ENCODE results near the gene HS3ST4.
A peak's percentile ranks its signal among the peaks of the same experiment; 100 is the strongest.
"Not testable (repeated sequence)": the region's sequence is repeated elsewhere in the genome, so short reads cannot be mapped to it uniquely, and the experiment has no call there.

Gene HS3ST4

GRCh38 chr16:25730396-25730795, 38.6 kb downstream of the HS3ST4 start:
- DNase-seq: no peak

GRCh38 chr16:25734430-25735385, 42.9 kb downstream of the HS3ST4 start:
- DNase-seq: peak in 2 of 56 donors; percentile 0 to 3

GRCh38 chr16:25735645-25736044, 43.9 kb downstream of the HS3ST4 start:
- no peak for DNase-seq

- no peak for DNase-seq
These were observed 55.5 kb downstream of the HS3ST4 start for GRCh38 chr16:25747160-25747758.

GRCh38 chr16:25748092-25748654, 56.4 kb downstream of the HS3ST4 start:
- DNase-seq: no peak

- no peak for DNase-seq
These were observed 58.9 kb downstream of the HS3ST4 start for GRCh38 chr16:25750488-25751216.

GRCh38 chr16:25751230-25751835, 59.6 kb downstream of the HS3ST4 start:
- no peak for DNase-seq

GRCh38 chr16:25764466-25764865, 72.7 kb downstream of the HS3ST4 start:
- DNase-seq: no peak

GRCh38 chr16:25771216-25771615, 79.5 kb downstream of the HS3ST4 start:
- DNase-seq: no peak

- no peak for DNase-seq
These were observed 80.2 kb downstream of the HS3ST4 start for GRCh38 chr16:25771812-25772568.

GRCh38 chr16:25776214-25776613, 84.5 kb downstream of the HS3ST4 start:
- not testable (repeated sequence) for DNase-seq

- no peak for DNase-seq
These were observed 91.5 kb downstream of the HS3ST4 start for GRCh38 chr16:25783226-25783625.

GRCh38 chr16:25785361-25785760, 93.6 kb downstream of the HS3ST4 start:
- DNase-seq: no peak

GRCh38 chr16:25786748-25787147, 95.0 kb downstream of the HS3ST4 start:
- DNase-seq: no peak

- DNase-seq: no peak
These were observed 96.9 kb downstream of the HS3ST4 start for GRCh38 chr16:25788637-25789036.

GRCh38 chr16:25796239-25796638, 104.5 kb downstream of the HS3ST4 start:
- DNase-seq: no peak

- DNase-seq: no peak
These were observed 106.3 kb downstream of the HS3ST4 start for GRCh38 chr16:25798065-25798464.

GRCh38 chr16:25799816-25800215, 108.1 kb downstream of the HS3ST4 start:
- DNase-seq: no peak

- no peak for DNase-seq
These were observed 120.5 kb downstream of the HS3ST4 start for GRCh38 chr16:25812215-25812614.

GRCh38 chr16:25817295-25817694, 125.5 kb downstream of the HS3ST4 start:
- no peak for DNase-seq
